ENCODE measurements around the gene GEN1.

- TF ChIP-seq, protein P1, sequence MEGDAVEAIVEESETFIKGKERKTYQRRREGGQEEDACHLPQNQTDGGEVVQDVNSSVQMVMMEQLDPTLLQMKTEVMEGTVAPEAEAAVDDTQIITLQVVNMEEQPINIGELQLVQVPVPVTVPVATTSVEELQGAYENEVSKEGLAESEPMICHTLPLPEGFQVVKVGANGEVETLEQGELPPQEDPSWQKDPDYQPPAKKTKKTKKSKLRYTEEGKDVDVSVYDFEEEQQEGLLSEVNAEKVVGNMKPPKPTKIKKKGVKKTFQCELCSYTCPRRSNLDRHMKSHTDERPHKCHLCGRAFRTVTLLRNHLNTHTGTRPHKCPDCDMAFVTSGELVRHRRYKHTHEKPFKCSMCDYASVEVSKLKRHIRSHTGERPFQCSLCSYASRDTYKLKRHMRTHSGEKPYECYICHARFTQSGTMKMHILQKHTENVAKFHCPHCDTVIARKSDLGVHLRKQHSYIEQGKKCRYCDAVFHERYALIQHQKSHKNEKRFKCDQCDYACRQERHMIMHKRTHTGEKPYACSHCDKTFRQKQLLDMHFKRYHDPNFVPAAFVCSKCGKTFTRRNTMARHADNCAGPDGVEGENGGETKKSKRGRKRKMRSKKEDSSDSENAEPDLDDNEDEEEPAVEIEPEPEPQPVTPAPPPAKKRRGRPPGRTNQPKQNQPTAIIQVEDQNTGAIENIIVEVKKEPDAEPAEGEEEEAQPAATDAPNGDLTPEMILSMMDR (IDR thresholded peaks at IDR 0.05; ENCODE audit: low read length), result no peak
- TF ChIP-seq EZH2 (optimal IDR thresholded peaks at IDR 0.05; ENCODE audit: low read depth, low read length), result no peak
- TF ChIP-seq EZH2phosphoT487 (IDR thresholded peaks at IDR 0.05; ENCODE audit: low read length), result no peak
Measured at GRCh38 chr2:17835516-17835915, 81.6 kb downstream of the GEN1 start.

All from MM.1S (cell line).